Measurements from ENCODE around the gene TNS1. TPM values are rescaled to one million over a fixed set of nuclear protein-coding genes. Genes with fewer than 3 reads are reported as not detected.

Gene TNS1
- total RNA-seq, 4 donors from 2014 or later, result 57.7 to 120 (median 95.7) TPM

DNA sequence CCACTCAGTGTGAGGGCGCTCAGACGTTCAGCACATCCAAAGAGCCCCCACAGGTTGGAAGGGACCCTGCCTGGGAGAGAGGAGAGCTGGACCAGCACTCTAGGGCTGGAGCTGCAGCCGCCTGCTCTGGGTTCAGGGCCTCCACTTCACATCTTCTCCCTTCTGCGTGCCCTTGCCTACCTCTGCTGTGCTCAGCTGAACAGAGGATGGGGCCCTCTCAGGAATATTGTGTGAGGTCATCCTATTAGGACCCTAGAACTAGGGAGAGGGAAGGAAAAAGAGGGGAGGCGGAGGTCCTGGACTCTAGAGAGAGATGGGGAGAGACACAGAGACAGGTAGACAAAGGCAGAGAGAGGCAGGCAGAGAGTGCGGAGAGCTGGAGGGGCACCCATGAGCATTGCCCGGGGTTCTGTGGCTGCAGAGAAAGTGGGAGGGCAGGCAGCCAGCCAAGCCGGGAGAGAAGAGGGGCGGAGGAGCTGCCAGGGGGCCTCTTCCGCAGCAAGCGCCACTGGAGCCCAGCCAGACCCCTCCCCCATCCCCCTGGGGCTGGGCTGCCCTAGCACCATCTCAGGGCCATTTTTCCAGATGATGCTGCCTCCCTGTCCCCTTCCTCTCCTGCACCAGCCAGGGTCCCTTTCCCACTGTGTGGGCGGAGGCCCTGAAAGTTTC is 8.3 kb upstream of the TNS1 start:
- TF ChIP-seq, protein P1, sequence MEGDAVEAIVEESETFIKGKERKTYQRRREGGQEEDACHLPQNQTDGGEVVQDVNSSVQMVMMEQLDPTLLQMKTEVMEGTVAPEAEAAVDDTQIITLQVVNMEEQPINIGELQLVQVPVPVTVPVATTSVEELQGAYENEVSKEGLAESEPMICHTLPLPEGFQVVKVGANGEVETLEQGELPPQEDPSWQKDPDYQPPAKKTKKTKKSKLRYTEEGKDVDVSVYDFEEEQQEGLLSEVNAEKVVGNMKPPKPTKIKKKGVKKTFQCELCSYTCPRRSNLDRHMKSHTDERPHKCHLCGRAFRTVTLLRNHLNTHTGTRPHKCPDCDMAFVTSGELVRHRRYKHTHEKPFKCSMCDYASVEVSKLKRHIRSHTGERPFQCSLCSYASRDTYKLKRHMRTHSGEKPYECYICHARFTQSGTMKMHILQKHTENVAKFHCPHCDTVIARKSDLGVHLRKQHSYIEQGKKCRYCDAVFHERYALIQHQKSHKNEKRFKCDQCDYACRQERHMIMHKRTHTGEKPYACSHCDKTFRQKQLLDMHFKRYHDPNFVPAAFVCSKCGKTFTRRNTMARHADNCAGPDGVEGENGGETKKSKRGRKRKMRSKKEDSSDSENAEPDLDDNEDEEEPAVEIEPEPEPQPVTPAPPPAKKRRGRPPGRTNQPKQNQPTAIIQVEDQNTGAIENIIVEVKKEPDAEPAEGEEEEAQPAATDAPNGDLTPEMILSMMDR (IDR thresholded peaks at IDR 0.05), result no peak
- no peak for TF ChIP-seq POLR2A (IDR thresholded peaks at IDR 0.05)
- DNase-seq (ENCODE audit: low spot score in 2 of 2), result no peak
- intact Hi-C loops (cut with DNase I; ENCODE audit: low total_unique reads), result no loop called here
- no peak overlapping the region for H3K4me3 ChIP-seq (ENCODE audit: low read depth, poor library complexity, severe bottlenecking)
- 56 to 59% methylated on average over 12 of the region's 12 CpGs for WGBS, 2 donors

DNA sequence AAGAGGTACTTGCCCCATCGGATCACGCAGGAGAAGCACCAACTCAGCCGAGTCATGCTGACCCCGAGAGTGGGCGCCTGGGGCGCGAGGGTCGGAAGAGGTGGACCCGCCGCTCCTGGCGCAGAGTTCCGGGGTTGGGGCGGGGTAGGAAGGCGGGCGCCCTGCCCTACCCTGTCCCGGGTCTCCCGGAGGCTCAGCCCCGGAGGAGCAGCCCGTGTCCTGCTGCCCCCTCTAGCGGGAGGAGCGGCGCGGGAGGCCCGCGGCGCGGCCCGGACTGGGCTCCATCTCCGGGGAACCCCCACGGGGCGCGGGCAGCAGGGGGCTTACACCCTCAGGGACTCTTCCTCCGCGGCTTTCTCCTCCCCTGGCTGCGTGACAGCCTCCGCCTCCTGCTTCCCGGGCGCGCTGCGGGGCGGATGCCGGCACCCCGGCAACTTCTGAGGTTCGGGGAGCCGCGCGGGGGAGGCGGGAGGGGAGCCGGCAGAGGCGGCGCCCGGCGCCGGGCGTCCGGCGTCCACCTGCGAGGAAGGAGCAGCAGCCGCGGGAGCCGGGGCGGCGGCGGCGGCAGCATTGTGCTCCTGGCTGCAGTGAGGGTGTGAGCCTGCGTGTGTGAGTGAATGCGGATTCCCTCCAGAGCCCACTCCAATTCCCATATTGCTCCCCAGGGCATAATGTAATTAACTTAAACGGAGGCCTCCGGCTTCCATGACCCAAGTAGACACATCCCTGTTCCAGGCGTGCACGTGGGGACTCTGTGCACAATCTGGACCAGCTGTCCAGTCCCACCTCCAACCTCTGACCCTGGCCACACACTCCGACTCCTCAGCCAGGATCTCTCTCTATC is 7.6 kb upstream of the TNS1 start:
- DNase-seq (ENCODE audit: low spot score in 2 of 2), result no peak
- 2 to 4% methylated on average over 27 to 33 of the region's 72 CpGs for WGBS, 2 donors
- TF ChIP-seq, protein P1 (IDR thresholded peaks at IDR 0.05), result no peak
- no peak for TF ChIP-seq POLR2A (IDR thresholded peaks at IDR 0.05)
- intact Hi-C loops (cut with DNase I; ENCODE audit: low total_unique reads), result no loop called here
- H3K4me3 ChIP-seq (ENCODE audit: low read depth, poor library complexity, severe bottlenecking), result peak overlapping the region; percentile 16

DNA sequence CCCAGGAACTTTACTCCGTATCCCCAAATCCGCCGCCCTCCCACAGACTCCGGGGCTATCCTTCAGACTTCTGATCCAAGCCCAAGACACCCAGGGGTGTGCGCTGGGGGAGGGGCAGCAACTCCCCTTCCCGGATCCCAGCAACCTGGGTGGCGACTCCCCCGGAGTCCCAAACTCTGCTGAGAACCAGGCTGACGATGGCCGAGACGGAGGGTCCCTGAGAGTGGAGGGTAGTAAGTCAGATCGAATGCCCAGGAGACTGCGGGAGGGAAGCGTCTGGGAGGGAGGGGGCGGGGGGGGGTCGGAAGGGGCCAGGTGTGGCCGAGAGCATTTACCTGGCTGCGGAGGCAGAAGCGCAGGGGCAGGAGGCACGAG is 7.0 kb upstream of the TNS1 start:
- H3K4me3 ChIP-seq (ENCODE audit: low read depth, poor library complexity, severe bottlenecking), result peak overlapping the region; percentile 16
- 1% methylated on average over 15 to 20 of the region's 20 CpGs for WGBS, 2 donors
- intact Hi-C loops (cut with DNase I; ENCODE audit: low total_unique reads), result no loop called here
- TF ChIP-seq, protein P1 (IDR thresholded peaks at IDR 0.05), result no peak
- TF ChIP-seq POLR2A (IDR thresholded peaks at IDR 0.05), result no peak
- DNase-seq (ENCODE audit: low spot score in 2 of 2), result no peak

DNA sequence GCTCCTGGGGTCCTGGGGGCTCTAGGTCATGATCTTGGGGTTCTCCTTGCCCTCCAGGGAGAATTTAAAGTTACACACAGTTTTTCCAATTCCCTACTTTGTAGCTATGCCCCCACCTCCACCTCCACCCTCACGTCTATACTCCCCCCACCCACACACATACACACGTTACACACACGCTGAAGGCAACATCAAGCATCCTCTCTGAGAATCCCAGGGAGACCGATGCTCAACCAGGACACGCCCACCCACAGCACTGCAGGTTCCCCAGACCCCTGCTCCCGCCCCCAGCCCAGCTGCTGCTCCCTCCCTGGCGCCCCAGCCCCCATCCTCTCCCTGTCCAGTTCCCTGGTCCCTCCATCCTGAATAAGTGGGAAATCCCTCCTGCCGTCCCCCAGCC is 6.4 kb upstream of the TNS1 start:
- no peak for DNase-seq (ENCODE audit: low spot score in 2 of 2)
- WGBS, 2 donors, result 18 to 24% methylated on average over 8 of the region's 8 CpGs
- intact Hi-C loops (cut with DNase I; ENCODE audit: low total_unique reads), result no loop called here
- no peak overlapping the region for H3K4me3 ChIP-seq (ENCODE audit: low read depth, poor library complexity, severe bottlenecking)
- TF ChIP-seq POLR2A (IDR thresholded peaks at IDR 0.05), result no peak
- TF ChIP-seq, protein P1 (IDR thresholded peaks at IDR 0.05), result no peak

DNA sequence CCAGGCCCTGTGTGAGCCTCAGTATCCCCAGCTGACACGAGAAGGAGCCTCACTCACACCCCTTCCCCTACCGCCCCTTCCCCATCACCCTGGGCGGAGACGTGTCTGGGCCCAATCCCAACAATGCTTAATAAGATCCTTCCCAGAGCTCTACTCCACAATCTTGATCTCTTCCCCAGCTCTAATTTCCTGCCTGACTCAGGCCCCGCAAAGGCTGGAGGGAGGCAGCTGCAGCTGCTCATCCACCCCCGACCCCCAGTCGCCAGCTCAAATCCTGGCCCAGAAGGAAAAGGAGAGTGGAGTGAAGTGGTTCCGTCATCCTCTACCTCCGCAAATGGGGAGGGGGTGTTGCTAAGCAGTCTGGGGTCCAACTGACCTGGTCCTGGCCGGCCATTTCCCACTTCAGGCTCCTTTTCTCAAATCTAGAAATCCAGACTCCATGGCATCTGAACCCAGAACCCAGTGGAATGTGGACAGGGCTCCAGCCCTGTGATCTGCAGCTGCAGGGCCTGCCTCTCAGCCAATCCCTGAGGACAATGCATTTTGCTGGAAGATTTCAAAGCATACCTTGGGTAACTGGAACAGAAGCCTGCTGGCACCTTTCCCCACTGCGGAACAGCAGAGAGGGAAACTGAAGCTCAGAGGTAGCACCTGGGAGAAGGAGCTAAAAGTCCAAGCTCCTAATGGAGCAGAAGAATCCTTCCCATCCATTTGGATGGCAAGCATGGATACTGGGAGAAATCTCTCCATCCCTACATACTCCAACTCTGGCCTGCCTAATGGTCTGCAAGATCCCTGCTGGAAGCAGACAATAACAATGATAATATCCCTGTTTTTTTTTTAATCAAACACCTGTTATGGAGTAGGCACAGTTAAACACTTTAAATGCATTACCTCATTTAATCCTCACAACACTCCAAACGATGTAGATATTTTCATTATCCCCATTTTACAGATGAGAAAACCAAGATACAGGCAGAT is 5.6 kb upstream of the TNS1 start:
- DNase-seq (ENCODE audit: low spot score in 2 of 2), result no peak
- intact Hi-C loops (cut with DNase I; ENCODE audit: low total_unique reads), result no loop called here
- WGBS, 2 donors, result 48 to 49% methylated on average over 12 of the region's 12 CpGs
- H3K4me3 ChIP-seq (ENCODE audit: low read depth, poor library complexity, severe bottlenecking), result no peak overlapping the region
- no peak for TF ChIP-seq POLR2A (IDR thresholded peaks at IDR 0.05)
- TF ChIP-seq, protein P1 (IDR thresholded peaks at IDR 0.05), result no peak

Measured in lower leg skin (tissue), 4 donors.